Right lobe of liver (tissue), 4 donors: ENCODE data around the gene PRICKLE1.

Experiments used
- POLR2A ChIP-seq: fragments of 450-650 bp; IDR thresholded peaks from one replicate; pipeline ENCODE4 v1.6.1; 2017; ENCODE audit warnings: antibody characterized with exemption, mild to moderate bottlenecking
- TF ChIP-seq, protein P1 (sequence below), 4 donors: fragments of 200-600 bp in 3 of 4; fragments of 450-650 bp in 1 of 4; IDR thresholded peaks; one replicate each; pipeline versions ENCODE4 v1.5.1 to v1.8.0; 2016 to 2022; ENCODE audit warnings: antibody characterized with exemption in 4 of 4, mild to moderate bottlenecking in 2 of 4
- donor health status: DM: no; HTN: no; CAD: no.
- donor health status: DM: no; HTN: no; CAD: no.
- donor health status: DM: no; HTN: yes; CAD: no.

GRCh38 chr12:42428850-42429249 lies 160.7 kb downstream of the PRICKLE1 start:
- TF ChIP-seq, protein P1, sequence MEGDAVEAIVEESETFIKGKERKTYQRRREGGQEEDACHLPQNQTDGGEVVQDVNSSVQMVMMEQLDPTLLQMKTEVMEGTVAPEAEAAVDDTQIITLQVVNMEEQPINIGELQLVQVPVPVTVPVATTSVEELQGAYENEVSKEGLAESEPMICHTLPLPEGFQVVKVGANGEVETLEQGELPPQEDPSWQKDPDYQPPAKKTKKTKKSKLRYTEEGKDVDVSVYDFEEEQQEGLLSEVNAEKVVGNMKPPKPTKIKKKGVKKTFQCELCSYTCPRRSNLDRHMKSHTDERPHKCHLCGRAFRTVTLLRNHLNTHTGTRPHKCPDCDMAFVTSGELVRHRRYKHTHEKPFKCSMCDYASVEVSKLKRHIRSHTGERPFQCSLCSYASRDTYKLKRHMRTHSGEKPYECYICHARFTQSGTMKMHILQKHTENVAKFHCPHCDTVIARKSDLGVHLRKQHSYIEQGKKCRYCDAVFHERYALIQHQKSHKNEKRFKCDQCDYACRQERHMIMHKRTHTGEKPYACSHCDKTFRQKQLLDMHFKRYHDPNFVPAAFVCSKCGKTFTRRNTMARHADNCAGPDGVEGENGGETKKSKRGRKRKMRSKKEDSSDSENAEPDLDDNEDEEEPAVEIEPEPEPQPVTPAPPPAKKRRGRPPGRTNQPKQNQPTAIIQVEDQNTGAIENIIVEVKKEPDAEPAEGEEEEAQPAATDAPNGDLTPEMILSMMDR (IDR thresholded peaks at IDR 0.05) = no peak
- no peak for TF ChIP-seq POLR2A
